ENCODE data around the gene TLCD1. TPM values are rescaled to one million over a fixed set of nuclear protein-coding genes. Genes with fewer than 3 reads are reported as not detected.

The TLCD1 gene
- total and polyA plus RNA-seq, 10 of the 15 experiments (the other 5 are each of a cell fraction or from before 2014, with no cell fraction given) = 2.9 to 19.8 (median 7.7) TPM

DNA sequence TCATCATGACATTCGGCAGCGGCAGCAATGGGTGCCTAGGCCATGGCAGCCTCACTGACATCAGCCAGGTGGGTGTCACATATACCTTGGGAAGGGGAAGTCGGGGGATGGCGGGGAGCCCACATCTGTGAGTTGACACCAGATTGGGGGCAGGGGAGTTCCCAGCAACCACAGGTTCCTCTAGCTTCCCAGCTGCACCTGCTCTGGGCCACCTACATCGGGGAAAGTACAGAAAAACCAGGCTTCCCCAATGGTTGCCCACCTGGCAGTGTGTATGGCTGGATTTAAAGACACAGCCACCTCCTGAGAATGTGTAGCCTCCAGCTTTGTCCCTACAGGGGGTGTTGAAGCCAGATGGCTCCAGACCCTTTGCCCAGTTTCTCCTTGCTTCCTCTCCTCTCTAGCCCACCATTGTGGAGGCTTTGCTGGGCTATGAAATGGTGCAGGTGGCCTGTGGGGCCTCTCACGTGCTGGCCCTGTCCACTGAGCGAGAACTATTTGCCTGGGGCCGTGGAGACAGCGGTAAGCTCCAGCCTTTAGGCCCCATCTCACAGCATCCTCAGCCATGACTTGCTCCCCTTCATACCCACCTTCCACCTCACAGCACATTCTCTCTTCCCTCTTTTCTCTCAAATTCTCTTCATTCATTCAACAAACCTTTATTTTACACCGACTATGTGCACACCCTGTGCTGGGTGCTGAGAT lies 12.8 kb upstream of the TLCD1 start (continued):
- no peak for TF ChIP-seq POLR2AphosphoS5 (IDR thresholded peaks at IDR 0.05; ENCODE audit: low read length)
- TF ChIP-seq YY1 (IDR thresholded peaks at IDR 0.05; ENCODE audit: low read depth, low read length) = peak; percentile 70
- TF ChIP-seq RFX5 (IDR thresholded peaks at IDR 0.05; ENCODE audit: low read depth, low read length) = no peak
- TF ChIP-seq, protein P1, sequence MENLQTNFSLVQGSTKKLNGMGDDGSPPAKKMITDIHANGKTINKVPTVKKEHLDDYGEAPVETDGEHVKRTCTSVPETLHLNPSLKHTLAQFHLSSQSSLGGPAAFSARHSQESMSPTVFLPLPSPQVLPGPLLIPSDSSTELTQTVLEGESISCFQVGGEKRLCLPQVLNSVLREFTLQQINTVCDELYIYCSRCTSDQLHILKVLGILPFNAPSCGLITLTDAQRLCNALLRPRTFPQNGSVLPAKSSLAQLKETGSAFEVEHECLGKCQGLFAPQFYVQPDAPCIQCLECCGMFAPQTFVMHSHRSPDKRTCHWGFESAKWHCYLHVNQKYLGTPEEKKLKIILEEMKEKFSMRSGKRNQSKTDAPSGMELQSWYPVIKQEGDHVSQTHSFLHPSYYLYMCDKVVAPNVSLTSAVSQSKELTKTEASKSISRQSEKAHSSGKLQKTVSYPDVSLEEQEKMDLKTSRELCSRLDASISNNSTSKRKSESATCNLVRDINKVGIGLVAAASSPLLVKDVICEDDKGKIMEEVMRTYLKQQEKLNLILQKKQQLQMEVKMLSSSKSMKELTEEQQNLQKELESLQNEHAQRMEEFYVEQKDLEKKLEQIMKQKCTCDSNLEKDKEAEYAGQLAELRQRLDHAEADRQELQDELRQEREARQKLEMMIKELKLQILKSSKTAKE (IDR thresholded peaks at IDR 0.05; ENCODE audit: low read depth, poor library complexity, severe bottlenecking) = no peak
- TF ChIP-seq PAX5 (IDR thresholded peaks at IDR 0.05; ENCODE audit: borderline replicate concordance, low read depth, low read length) = peak; percentile 65; the same call in 1 of the 2 replicates
- TF ChIP-seq MEF2A (IDR thresholded peaks at IDR 0.05; ENCODE audit: insufficient read depth, low read depth, low read length) = peak; percentile 74; the same call in 1 of the 2 replicates
- TF ChIP-seq, protein P2, sequence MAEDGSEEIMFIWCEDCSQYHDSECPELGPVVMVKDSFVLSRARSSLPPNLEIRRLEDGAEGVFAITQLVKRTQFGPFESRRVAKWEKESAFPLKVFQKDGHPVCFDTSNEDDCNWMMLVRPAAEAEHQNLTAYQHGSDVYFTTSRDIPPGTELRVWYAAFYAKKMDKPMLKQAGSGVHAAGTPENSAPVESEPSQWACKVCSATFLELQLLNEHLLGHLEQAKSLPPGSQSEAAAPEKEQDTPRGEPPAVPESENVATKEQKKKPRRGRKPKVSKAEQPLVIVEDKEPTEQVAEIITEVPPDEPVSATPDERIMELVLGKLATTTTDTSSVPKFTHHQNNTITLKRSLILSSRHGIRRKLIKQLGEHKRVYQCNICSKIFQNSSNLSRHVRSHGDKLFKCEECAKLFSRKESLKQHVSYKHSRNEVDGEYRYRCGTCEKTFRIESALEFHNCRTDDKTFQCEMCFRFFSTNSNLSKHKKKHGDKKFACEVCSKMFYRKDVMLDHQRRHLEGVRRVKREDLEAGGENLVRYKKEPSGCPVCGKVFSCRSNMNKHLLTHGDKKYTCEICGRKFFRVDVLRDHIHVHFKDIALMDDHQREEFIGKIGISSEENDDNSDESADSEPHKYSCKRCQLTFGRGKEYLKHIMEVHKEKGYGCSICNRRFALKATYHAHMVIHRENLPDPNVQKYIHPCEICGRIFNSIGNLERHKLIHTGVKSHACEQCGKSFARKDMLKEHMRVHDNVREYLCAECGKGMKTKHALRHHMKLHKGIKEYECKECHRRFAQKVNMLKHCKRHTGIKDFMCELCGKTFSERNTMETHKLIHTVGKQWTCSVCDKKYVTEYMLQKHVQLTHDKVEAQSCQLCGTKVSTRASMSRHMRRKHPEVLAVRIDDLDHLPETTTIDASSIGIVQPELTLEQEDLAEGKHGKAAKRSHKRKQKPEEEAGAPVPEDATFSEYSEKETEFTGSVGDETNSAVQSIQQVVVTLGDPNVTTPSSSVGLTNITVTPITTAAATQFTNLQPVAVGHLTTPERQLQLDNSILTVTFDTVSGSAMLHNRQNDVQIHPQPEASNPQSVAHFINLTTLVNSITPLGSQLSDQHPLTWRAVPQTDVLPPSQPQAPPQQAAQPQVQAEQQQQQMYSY (CRISPR knock-in tag; IDR thresholded peaks at IDR 0.05) = no peak
- no peak for TF ChIP-seq GABPA (IDR thresholded peaks at IDR 0.05; ENCODE audit: low read depth)
- no peak for TF ChIP-seq KAT2A (conservative IDR thresholded peaks at IDR 0.05; ENCODE audit: control insufficient read depth, low read depth, low read length)
- TF ChIP-seq TAF1 (IDR thresholded peaks at IDR 0.05; ENCODE audit: borderline replicate concordance, low read depth, low read length) = no peak
- TF ChIP-seq, protein P3, sequence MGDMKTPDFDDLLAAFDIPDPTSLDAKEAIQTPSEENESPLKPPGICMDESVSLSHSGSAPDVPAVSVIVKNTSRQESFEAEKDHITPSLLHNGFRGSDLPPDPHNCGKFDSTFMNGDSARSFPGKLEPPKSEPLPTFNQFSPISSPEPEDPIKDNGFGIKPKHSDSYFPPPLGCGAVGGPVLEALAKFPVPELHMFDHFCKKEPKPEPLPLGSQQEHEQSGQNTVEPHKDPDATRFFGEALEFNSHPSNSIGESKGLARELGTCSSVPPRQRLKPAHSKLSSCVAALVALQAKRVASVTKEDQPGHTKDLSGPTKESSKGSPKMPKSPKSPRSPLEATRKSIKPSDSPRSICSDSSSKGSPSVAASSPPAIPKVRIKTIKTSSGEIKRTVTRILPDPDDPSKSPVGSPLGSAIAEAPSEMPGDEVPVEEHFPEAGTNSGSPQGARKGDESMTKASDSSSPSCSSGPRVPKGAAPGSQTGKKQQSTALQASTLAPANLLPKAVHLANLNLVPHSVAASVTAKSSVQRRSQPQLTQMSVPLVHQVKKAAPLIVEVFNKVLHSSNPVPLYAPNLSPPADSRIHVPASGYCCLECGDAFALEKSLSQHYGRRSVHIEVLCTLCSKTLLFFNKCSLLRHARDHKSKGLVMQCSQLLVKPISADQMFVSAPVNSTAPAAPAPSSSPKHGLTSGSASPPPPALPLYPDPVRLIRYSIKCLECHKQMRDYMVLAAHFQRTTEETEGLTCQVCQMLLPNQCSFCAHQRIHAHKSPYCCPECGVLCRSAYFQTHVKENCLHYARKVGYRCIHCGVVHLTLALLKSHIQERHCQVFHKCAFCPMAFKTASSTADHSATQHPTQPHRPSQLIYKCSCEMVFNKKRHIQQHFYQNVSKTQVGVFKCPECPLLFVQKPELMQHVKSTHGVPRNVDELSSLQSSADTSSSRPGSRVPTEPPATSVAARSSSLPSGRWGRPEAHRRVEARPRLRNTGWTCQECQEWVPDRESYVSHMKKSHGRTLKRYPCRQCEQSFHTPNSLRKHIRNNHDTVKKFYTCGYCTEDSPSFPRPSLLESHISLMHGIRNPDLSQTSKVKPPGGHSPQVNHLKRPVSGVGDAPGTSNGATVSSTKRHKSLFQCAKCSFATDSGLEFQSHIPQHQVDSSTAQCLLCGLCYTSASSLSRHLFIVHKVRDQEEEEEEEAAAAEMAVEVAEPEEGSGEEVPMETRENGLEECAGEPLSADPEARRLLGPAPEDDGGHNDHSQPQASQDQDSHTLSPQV (IDR thresholded peaks at IDR 0.05) = no peak
- TF ChIP-seq MYB (IDR thresholded peaks at IDR 0.05; ENCODE audit: borderline replicate concordance, low read depth, low read length) = no peak
- peak; percentile 65; the same call in 1 of the 2 replicates for TF ChIP-seq DPF2 (IDR thresholded peaks at IDR 0.05)
- TF ChIP-seq, protein P4, sequence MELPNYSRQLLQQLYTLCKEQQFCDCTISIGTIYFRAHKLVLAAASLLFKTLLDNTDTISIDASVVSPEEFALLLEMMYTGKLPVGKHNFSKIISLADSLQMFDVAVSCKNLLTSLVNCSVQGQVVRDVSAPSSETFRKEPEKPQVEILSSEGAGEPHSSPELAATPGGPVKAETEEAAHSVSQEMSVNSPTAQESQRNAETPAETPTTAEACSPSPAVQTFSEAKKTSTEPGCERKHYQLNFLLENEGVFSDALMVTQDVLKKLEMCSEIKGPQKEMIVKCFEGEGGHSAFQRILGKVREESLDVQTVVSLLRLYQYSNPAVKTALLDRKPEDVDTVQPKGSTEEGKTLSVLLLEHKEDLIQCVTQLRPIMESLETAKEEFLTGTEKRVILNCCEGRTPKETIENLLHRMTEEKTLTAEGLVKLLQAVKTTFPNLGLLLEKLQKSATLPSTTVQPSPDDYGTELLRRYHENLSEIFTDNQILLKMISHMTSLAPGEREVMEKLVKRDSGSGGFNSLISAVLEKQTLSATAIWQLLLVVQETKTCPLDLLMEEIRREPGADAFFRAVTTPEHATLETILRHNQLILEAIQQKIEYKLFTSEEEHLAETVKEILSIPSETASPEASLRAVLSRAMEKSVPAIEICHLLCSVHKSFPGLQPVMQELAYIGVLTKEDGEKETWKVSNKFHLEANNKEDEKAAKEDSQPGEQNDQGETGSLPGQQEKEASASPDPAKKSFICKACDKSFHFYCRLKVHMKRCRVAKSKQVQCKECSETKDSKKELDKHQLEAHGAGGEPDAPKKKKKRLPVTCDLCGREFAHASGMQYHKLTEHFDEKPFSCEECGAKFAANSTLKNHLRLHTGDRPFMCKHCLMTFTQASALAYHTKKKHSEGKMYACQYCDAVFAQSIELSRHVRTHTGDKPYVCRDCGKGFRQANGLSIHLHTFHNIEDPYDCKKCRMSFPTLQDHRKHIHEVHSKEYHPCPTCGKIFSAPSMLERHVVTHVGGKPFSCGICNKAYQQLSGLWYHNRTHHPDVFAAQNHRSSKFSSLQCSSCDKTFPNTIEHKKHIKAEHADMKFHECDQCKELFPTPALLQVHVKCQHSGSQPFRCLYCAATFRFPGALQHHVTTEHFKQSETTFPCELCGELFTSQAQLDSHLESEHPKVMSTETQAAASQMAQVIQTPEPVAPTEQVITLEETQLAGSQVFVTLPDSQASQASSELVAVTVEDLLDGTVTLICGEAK (IDR thresholded peaks at IDR 0.05; ENCODE audit: borderline replicate concordance) = no peak
- no peak for TF ChIP-seq CREB1 (IDR thresholded peaks at IDR 0.05; ENCODE audit: low read depth)

All from GM12878 (cell line).